HFF-Myc (cell line): Measurements from ENCODE around the gene IGF1R.

Experiments used
- DNase-seq: peaks from one replicate; pipeline ENCODE4 v3.0.0-alpha.2; 2011; ENCODE audit warnings: low read depth; ENCODE audit errors: extremely low read depth
- H3K4me3 ChIP-seq: replicated peaks from 2 replicates; pipeline ENCODE4 v1.5.1; 2011; ENCODE audit warnings: low read depth, mild to moderate bottlenecking, control low read depth, low read length
- TF ChIP-seq, protein P1 (sequence below): IDR thresholded peaks from 2 replicates; pipeline ENCODE4 v1.5.1; 2012; ENCODE audit warnings: mild to moderate bottlenecking, low read depth, low read length, control low read depth; ENCODE audit errors: missing control alignments

Gene IGF1R

DNA sequence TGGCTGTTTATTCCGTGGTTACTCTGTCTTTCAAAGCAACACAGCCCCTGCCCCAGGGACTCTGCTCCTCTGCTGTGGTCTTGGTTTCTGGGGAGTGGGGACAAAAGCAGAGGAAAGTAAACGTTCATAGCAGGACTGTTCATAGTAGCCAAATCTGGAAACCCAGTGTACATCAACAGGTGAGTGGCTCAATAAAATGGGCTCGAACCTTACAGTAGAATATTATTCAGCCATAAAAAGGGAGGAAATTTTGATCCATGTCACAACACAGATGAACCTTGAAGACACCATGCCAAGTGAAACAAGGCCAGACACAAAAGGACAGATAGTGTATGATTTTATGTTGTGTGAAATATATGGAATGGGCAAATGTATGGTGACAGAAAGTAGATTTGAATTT, 269.1 kb downstream of the IGF1R start:
- TF ChIP-seq, protein P1, sequence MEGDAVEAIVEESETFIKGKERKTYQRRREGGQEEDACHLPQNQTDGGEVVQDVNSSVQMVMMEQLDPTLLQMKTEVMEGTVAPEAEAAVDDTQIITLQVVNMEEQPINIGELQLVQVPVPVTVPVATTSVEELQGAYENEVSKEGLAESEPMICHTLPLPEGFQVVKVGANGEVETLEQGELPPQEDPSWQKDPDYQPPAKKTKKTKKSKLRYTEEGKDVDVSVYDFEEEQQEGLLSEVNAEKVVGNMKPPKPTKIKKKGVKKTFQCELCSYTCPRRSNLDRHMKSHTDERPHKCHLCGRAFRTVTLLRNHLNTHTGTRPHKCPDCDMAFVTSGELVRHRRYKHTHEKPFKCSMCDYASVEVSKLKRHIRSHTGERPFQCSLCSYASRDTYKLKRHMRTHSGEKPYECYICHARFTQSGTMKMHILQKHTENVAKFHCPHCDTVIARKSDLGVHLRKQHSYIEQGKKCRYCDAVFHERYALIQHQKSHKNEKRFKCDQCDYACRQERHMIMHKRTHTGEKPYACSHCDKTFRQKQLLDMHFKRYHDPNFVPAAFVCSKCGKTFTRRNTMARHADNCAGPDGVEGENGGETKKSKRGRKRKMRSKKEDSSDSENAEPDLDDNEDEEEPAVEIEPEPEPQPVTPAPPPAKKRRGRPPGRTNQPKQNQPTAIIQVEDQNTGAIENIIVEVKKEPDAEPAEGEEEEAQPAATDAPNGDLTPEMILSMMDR = no peak
- no peak overlapping the region for H3K4me3 ChIP-seq
- no peak for DNase-seq

DNA sequence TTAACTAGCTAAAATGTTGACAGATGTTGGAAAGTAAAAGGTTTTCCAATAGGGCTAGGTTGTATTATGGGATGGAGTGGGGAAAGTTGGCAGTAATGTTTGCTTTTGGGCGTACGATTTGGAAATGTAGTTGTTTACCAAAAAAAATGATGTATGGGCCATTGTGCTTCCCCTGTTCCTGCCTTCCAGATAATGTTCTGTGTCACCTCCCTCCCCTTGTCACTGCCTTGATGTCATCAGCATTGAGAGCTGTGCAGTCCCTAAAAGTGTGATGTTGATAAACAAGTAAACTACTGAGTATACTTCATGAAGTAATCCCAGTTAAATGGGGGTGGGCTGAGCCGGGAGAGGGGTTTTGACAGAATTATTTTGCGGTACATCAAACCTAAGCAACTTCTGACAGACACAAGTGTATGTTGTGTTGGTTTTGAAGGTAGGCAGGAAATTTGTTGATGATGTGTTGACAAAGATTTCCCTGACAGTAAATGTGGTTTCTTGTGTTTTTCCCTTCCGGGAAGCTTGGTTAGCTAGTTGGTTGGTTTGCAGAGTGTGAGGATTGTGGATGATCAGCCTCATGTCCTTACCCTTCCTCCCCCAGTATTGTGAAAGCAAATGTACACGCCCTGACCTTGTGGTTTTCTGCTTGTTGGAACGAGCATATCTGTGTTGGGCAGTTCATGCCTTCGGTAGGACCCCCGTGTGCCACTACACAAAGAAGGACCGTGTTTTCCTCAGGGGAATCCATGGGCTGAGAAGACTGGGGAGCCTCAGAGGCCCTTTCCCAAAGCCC, 271.9 kb downstream of the IGF1R start:
- TF ChIP-seq, protein P1 = no peak
- DNase-seq = no peak
- H3K4me3 ChIP-seq = no peak overlapping the region

DNA sequence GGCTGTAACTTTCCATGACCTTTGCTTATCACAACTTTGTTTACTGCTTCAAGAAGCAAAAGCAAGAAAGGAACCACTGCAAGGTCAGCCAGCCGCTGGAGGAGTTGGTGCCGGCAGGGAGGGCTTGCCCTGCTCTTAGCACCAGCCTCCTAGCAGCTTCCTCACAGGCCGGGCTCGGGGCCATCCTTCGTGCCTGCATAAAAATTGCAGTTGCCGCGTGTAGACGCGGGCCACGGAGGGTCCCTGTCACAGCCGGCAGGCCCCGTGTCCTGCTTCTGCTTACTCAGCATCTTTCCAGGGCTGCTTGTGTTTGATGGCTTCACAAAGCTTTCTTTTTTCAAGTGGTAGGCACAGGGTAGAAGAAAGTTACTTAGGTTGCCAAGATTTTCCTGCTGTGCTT, 274.8 kb downstream of the IGF1R start:
- H3K4me3 ChIP-seq = no peak overlapping the region
- TF ChIP-seq, protein P1 = no peak
- no peak for DNase-seq

DNA sequence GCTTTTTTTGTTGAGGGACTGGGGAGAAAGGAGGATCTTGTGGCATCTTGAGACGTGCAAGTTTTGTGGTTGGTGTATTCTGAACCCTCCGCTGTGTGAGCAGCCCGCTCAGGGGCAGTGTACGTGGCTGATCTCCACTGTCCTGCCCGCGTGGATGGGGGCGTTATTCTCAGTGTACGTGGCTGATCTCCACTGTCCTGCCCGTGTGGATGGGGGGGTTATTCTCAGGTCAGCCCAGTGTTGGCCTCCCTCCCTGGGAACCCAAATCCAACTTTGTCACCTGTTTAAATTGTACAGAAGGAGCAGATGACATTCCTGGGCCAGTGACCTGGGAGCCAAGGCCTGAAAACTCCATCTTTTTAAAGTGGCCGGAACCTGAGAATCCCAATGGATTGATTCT, 275.2 kb downstream of the IGF1R start:
- no peak overlapping the region for H3K4me3 ChIP-seq
- TF ChIP-seq, protein P1 = no peak
- DNase-seq = no peak

DNA sequence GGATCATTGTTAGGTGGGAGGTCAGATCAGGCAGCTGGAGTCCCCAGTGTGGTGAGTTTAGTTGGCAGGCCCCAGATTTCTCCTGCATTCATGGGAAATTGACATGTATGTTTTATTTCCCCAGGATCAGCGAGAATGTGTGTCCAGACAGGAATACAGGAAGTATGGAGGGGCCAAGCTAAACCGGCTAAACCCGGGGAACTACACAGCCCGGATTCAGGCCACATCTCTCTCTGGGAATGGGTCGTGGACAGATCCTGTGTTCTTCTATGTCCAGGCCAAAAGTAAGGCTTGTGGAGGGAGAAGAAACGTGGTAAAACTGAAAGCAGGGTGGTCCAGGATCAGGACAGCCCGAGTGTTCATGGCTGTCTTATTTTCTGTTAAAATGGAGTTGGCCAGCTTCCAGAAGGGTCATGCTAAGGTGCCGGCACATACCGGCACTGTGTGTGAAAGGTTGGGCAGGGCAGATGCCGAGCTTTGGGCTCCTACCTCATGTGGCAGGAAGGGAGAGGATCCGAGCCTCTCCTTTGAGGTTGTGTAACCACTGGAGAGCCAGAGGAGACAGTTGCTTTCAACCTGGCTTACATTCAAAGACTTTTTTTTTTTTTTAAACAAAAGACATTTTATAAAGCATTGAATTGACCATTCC, 276.2 kb downstream of the IGF1R start:
- no peak overlapping the region for H3K4me3 ChIP-seq
- DNase-seq = no peak
- TF ChIP-seq, protein P1 = no peak

DNA sequence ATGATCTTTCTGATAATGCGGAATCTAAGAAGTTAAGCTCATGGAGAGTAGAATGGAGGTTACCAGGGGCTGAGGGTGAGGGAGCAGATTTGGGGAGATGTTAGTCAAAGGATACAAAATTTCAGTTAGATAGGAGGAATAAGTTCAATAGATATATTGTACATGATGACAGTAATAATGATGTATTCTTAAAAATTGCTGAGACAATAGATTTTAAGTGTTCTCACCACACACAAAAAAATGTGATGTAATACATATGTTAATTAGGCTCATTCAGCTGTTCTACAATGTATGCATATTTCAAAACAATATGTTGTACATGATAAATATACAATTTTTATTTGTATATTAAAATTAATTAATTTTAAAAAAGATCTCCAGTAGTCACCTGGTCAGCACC, 277.9 kb downstream of the IGF1R start:
- H3K4me3 ChIP-seq = no peak overlapping the region
- TF ChIP-seq, protein P1 = no peak
- DNase-seq = no peak
